ENCODE results near the gene TOM1.
A peak's percentile ranks its signal among the peaks of the same experiment; 100 is the strongest.

Gene TOM1

DNA sequence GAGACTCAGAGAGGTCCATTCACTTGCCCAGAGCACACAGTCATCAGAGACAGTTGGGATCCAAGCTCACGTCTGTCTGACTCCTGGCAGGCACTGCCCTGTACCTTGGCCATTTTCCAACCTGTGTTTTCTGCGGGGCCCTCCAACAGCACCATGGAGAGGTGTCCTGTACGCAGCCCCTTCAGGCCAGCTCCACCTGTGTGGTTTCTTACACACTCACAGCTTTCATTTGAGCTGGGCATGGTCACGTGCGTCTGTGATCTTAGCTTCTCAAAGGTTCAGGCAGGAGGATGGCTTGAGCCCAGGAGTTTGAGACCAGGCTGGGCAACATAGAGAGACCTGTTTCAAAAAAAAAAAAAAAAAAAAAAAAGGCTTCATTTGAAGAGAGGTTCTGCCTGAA, 24.4 kb downstream of the TOM1 start:
- no peaks in the 10 kb centered on the region for H3K36me3 ChIP-seq (ENCODE audit: insufficient read depth, low read length)
- H3K27ac ChIP-seq (ENCODE audit: low read depth, low read length), result no peak overlapping the region
- H2AFZ ChIP-seq (ENCODE audit: low read length, unreplicated experiment), result no peak overlapping the region
- no peaks in the 10 kb centered on the region for H3K79me2 ChIP-seq (ENCODE audit: control insufficient read depth, insufficient read depth, low read length, unreplicated experiment)
- no peaks in the 10 kb centered on the region for H3K4me1 ChIP-seq (ENCODE audit: control insufficient read depth, insufficient read depth, low read length, unreplicated experiment)
- no peak overlapping the region for H3K4me3 ChIP-seq (ENCODE audit: low read depth, low read length)
- no peaks in the 10 kb centered on the region for H3K27me3 ChIP-seq (ENCODE audit: insufficient read depth, low read length)

DNA sequence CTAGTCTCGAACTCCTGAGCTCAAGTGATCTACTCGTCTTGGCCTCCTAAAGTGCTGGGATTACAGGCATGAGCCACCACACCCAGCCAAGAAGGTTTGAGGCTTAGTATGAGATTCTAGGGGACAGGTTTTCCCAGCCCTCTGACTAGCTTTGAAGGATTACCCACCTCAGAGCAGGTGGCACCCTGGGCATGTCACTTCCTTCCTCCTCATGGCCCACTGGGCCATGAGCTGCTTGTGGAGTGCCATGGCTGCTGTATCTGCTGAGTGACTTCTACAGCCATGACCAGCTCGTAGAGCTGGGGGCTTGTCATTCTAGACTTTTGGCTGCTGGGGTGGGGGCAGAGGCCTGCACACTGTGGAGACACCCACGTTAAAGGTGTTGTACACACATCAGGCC, 25.1 kb downstream of the TOM1 start:
- Histone ChIP-seq H3K4me3 (ENCODE audit: low read depth, low read length) (no peak overlapping the region), H3K27me3 (ENCODE audit: insufficient read depth, low read length) (no peaks in the 10 kb centered on the region), H3K79me2 (ENCODE audit: control insufficient read depth, insufficient read depth, low read length, unreplicated experiment) (no peaks in the 10 kb centered on the region), H2AFZ (ENCODE audit: low read length, unreplicated experiment) (no peak overlapping the region), H3K4me1 (ENCODE audit: control insufficient read depth, insufficient read depth, low read length, unreplicated experiment) (no peaks in the 10 kb centered on the region), H3K36me3 (ENCODE audit: insufficient read depth, low read length) (no peaks in the 10 kb centered on the region), H3K27ac (ENCODE audit: low read depth, low read length) (no peak overlapping the region)

DNA sequence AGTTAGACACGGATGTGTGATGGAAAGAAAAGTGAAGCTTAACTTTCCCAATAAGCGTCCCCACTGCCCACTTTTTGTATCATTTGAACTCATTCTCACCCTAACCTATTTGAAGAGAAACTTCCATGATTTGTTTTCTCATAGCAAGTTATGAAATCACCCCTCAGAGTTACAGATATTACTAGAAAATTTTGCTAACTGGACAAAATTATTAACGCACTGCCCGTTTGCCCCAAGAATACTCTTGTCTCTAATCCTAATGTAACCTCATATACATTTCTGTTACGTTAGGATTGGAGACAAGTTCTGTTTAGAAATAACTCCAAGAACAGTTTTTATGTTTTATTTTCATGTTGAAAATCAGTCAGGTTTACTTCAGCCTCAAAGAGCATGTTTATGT, 25.5 kb downstream of the TOM1 start:
- Histone ChIP-seq H3K36me3 (ENCODE audit: insufficient read depth, low read length) (no peaks in the 10 kb centered on the region), H3K79me2 (ENCODE audit: control insufficient read depth, insufficient read depth, low read length, unreplicated experiment) (no peaks in the 10 kb centered on the region), H2AFZ (ENCODE audit: low read length, unreplicated experiment) (no peak overlapping the region), H3K4me3 (ENCODE audit: low read depth, low read length) (no peak overlapping the region), H3K27me3 (ENCODE audit: insufficient read depth, low read length) (no peaks in the 10 kb centered on the region), H3K4me1 (ENCODE audit: control insufficient read depth, insufficient read depth, low read length, unreplicated experiment) (no peaks in the 10 kb centered on the region), H3K27ac (ENCODE audit: low read depth, low read length) (no peak overlapping the region)

DNA sequence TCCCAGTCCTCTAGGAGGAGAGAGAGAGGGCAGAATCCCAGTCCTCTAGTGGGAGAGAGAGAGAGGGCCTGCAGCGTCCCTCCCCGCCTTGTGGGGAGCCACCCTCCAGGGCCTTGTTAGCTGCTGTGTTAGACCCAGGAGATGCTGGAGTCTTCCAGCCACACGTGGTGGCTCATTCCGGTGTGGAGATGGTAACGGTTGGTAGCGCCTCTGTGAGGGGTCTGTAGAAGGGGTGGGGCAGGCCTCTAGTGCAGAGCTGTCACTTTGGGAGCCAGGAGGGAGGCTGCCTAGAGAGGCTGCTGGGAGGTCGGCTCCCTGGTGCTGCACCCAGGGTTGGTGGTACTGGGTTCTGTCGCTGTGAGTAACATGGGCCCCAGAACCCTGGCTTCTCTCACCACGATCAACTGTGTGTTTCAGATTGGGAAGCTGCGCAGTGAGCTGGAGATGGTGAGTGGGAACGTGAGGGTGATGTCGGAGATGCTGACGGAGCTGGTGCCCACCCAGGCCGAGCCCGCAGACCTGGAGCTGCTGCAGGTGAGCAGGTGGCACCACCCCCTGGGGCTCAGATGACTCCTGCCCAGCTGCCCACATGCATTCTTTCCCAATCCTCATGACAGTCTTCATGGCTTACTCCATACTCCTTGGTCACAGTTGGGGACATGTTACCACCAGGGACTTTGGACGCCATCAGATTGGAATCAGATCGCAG, 27.3 kb downstream of the TOM1 start:
- H3K79me2 ChIP-seq (ENCODE audit: control insufficient read depth, insufficient read depth, low read length, unreplicated experiment), result no peaks in the 10 kb centered on the region
- H3K27me3 ChIP-seq (ENCODE audit: insufficient read depth, low read length), result no peaks in the 10 kb centered on the region
- H3K4me1 ChIP-seq (ENCODE audit: control insufficient read depth, insufficient read depth, low read length, unreplicated experiment), result no peaks in the 10 kb centered on the region
- no peak overlapping the region for H2AFZ ChIP-seq (ENCODE audit: low read length, unreplicated experiment)
- H3K27ac ChIP-seq (ENCODE audit: low read depth, low read length), result no peak overlapping the region
- H3K4me3 ChIP-seq (ENCODE audit: low read depth, low read length), result no peak overlapping the region
- no peaks in the 10 kb centered on the region for H3K36me3 ChIP-seq (ENCODE audit: insufficient read depth, low read length)

DNA sequence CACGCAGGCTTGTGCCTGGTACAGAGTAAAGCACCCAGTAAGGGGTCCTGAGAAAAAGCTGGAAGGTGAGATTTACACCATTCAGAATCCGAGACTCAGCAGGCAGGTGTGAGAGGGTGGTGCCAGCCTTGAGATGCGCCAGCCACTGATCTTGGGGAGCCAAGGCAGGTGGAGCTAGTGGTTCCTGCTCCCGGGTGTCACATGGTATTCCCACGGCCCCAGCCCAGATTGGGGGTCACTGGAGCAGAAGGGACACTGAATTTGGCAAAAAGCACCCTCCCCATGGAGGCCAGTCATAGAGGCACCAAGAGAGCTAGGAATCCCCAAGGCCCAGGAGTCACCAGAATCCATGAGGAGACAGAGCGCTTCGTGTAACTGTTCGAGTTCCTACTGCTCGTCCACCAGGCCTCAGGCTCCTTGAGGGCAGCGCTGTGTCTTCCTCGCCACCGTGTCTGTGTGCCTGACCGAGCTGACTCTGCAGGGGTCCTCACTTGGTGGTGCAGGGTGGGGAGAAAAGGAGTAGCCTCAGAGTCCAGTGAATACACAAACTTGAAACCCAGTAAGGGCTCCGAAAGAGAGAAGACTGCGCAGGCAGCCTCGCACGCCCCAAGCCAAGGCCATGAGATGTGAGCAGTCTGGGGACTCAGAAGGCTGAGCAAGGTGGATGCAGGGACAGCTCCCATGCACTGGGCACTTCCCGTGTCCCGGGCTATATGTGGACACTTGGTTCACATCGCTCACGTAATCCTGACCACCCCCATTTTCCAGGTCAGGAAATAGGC, 28.2 kb downstream of the TOM1 start:
- no peaks in the 10 kb centered on the region for H3K4me1 ChIP-seq (ENCODE audit: control insufficient read depth, insufficient read depth, low read length, unreplicated experiment)
- H3K4me3 ChIP-seq (ENCODE audit: low read depth, low read length), result no peak overlapping the region
- no peak overlapping the region for H2AFZ ChIP-seq (ENCODE audit: low read length, unreplicated experiment)
- H3K79me2 ChIP-seq (ENCODE audit: control insufficient read depth, insufficient read depth, low read length, unreplicated experiment), result no peaks in the 10 kb centered on the region
- no peak overlapping the region for H3K27ac ChIP-seq (ENCODE audit: low read depth, low read length)
- no peaks in the 10 kb centered on the region for H3K27me3 ChIP-seq (ENCODE audit: insufficient read depth, low read length)
- no peaks in the 10 kb centered on the region for H3K36me3 ChIP-seq (ENCODE audit: insufficient read depth, low read length)

DNA sequence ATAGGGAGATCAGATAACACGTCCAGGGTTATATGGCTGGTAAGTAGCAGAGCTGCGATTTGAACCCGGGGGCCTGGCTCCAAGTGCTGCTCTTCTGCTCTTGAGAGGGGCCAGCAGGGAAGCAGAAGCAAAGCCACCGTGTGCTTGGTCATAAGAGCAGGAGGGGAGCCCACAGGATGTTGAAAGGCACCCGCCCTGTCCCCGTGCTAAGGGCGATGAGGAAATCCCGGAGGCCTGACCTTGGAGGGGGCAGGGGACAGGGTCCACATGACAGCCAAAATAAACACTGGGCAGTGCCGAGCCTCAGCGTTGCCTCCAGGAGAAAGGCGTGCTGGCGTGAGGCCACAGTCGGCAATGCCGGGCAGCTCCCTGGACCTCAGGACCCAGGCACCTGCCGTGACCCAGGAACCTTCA, 28.8 kb downstream of the TOM1 start:
- H3K27ac ChIP-seq (ENCODE audit: low read depth, low read length), result no peak overlapping the region
- no peaks in the 10 kb centered on the region for H3K4me1 ChIP-seq (ENCODE audit: control insufficient read depth, insufficient read depth, low read length, unreplicated experiment)
- no peaks in the 10 kb centered on the region for H3K27me3 ChIP-seq (ENCODE audit: insufficient read depth, low read length)
- H3K4me3 ChIP-seq (ENCODE audit: low read depth, low read length), result no peak overlapping the region
- H2AFZ ChIP-seq (ENCODE audit: low read length, unreplicated experiment), result no peak overlapping the region
- H3K36me3 ChIP-seq (ENCODE audit: insufficient read depth, low read length), result no peaks in the 10 kb centered on the region
- H3K79me2 ChIP-seq (ENCODE audit: control insufficient read depth, insufficient read depth, low read length, unreplicated experiment), result no peaks in the 10 kb centered on the region

DNA sequence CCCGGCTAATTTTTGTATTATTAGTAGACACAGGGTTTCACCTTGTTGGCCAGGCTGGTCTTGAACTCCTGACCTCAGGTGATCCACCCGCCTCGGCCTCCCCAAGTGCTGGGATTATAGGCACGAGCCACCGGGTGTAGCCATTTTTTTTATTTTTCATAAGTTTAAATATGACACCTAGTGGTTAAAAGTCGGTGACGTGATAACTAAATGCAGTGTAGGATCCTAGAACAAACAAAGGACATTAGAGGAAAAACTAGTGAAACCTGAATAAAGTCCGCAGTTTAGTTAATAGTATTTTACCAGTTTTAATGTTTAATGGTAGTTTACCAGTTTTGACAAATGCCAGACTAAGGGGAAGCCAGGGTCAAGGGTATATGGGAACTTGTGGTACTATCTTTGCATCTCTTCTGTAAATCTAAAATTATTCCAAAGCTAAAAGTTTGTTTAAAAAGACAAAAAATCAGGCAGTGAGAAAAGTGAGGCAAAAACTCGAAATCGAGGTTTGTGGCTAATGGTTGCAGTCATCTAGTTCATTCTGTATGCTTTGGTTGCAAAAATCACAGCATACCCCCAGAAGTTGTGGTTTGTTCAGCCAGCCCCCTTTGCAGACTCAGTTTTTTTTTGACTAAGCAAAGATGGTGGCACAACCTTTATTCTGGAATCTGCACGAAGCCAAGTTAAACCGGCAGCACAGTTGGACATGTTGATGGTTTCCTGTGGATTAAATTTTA, 29.6 kb downstream of the TOM1 start:
- H3K4me3 ChIP-seq (ENCODE audit: low read depth, low read length), result no peak overlapping the region
- no peaks in the 10 kb centered on the region for H3K27me3 ChIP-seq (ENCODE audit: insufficient read depth, low read length)
- H2AFZ ChIP-seq (ENCODE audit: low read length, unreplicated experiment), result no peak overlapping the region
- no peaks in the 10 kb centered on the region for H3K36me3 ChIP-seq (ENCODE audit: insufficient read depth, low read length)
- H3K27ac ChIP-seq (ENCODE audit: low read depth, low read length), result no peak overlapping the region
- H3K4me1 ChIP-seq (ENCODE audit: control insufficient read depth, insufficient read depth, low read length, unreplicated experiment), result no peaks in the 10 kb centered on the region
- no peaks in the 10 kb centered on the region for H3K79me2 ChIP-seq (ENCODE audit: control insufficient read depth, insufficient read depth, low read length, unreplicated experiment)

DNA sequence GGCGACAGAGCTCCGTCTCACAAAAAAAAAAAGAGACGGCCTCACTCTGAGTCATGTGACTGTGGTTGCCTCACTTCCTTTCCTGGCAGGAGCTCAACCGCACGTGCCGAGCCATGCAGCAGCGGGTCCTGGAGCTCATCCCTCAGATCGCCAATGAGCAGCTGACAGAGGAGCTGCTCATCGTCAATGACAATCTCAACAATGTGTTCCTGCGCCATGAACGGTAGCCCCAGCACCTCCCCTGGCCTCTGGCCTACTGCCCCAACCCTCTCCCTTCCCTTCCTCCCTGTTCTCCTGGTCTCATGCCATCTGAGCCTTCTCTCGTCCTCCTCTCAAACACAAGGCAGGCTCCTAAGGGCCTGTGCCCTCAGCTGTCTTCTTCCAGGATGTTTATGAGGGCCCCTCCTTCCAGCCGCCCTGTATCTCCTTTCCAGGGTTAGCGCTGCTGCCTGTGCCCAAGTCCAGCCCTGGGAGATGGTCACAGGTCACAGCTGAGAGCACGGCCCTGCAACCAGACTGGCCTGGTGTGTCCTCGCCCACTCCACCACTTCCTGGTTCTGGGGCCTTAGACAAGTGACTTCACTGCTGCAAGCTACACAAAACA, 30.7 kb downstream of the TOM1 start:
- H3K4me1 ChIP-seq (ENCODE audit: control insufficient read depth, insufficient read depth, low read length, unreplicated experiment), result no peaks in the 10 kb centered on the region
- H3K36me3 ChIP-seq (ENCODE audit: insufficient read depth, low read length), result no peaks in the 10 kb centered on the region
- peak overlapping the region; percentile 34; the same call in 1 of the 2 replicates for H3K27ac ChIP-seq (ENCODE audit: low read depth, low read length)
- H3K27me3 ChIP-seq (ENCODE audit: insufficient read depth, low read length), result no peaks in the 10 kb centered on the region
- no peaks in the 10 kb centered on the region for H3K79me2 ChIP-seq (ENCODE audit: control insufficient read depth, insufficient read depth, low read length, unreplicated experiment)
- H3K4me3 ChIP-seq (ENCODE audit: low read depth, low read length), result no peak overlapping the region
- H2AFZ ChIP-seq (ENCODE audit: low read length, unreplicated experiment), result no peak overlapping the region

DNA sequence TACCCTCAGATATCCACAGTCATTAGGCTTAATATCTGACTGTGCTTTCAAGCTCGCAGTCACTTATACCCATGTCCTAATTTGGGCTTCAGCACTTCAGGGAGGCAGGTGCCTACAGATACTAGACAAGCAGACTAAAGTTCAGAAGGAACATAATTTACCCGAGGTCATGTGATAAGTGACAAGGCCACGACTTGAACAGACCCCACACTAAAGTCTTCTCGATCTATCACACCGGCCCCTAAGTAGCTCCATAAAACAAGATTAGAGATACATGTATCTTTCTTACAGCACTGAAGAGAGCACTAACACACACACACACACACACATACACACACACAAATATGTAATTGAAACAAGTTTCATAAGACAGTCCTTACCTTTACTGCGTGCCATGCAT, 32.6 kb downstream of the TOM1 start:
- no peak overlapping the region for H3K27ac ChIP-seq (ENCODE audit: low read depth, low read length)
- H3K36me3 ChIP-seq (ENCODE audit: insufficient read depth, low read length), result no peaks in the 10 kb centered on the region
- H3K4me3 ChIP-seq (ENCODE audit: low read depth, low read length), result no peak overlapping the region
- H3K79me2 ChIP-seq (ENCODE audit: control insufficient read depth, insufficient read depth, low read length, unreplicated experiment), result no peaks in the 10 kb centered on the region
- no peaks in the 10 kb centered on the region for H3K27me3 ChIP-seq (ENCODE audit: insufficient read depth, low read length)
- no peaks in the 10 kb centered on the region for H3K4me1 ChIP-seq (ENCODE audit: control insufficient read depth, insufficient read depth, low read length, unreplicated experiment)
- no peak overlapping the region for H2AFZ ChIP-seq (ENCODE audit: low read length, unreplicated experiment)

DNA sequence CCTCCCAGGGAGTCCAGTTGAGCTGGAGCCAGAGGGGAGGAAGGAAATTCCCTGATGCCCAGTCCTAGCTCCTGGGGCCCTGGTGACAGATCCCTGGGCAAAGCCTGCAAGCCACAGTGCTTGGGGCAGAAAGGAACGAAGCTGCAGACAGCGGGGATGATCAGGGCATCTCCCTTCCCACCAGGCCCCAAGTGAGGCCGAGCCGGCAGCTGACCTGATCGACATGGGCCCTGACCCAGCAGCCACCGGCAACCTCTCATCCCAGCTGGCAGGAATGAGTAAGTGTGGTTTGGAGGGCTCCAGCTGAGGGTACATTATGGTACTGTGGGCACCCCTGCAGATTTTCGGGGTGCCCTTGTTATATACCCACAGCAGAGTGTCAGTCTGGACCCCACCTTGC, 33.5 kb downstream of the TOM1 start:
- H3K27me3 ChIP-seq (ENCODE audit: insufficient read depth, low read length), result no peaks in the 10 kb centered on the region
- no peak overlapping the region for H3K27ac ChIP-seq (ENCODE audit: low read depth, low read length)
- H3K36me3 ChIP-seq (ENCODE audit: insufficient read depth, low read length), result no peaks in the 10 kb centered on the region
- no peak overlapping the region for H3K4me3 ChIP-seq (ENCODE audit: low read depth, low read length)
- H2AFZ ChIP-seq (ENCODE audit: low read length, unreplicated experiment), result no peak overlapping the region
- no peaks in the 10 kb centered on the region for H3K79me2 ChIP-seq (ENCODE audit: control insufficient read depth, insufficient read depth, low read length, unreplicated experiment)
- no peaks in the 10 kb centered on the region for H3K4me1 ChIP-seq (ENCODE audit: control insufficient read depth, insufficient read depth, low read length, unreplicated experiment)
